Ovary (tissue), 3 donors: Measurements from ENCODE around the gene TNNT3.

Source experiments
- POLR2A ChIP-seq: fragments of 450-650 bp; IDR thresholded peaks from one replicate; pipeline ENCODE4 v1.6.1; 2017; ENCODE audit warnings: antibody characterized with exemption, mild to moderate bottlenecking, moderate library complexity
- TF ChIP-seq, protein P1 (sequence below), 3 donors: fragments of 450-650 bp in 2 of 3; fragments of 200-600 bp in 1 of 3; IDR thresholded peaks; one replicate each; pipeline versions ENCODE4 v1.5.1 to v1.8.0; 2016 to 2022; ENCODE audit warnings: antibody characterized with exemption in 3 of 3, mild to moderate bottlenecking in 1 of 3
- donor health status: DM: no; HTN: no; CAD: no.

DNA sequence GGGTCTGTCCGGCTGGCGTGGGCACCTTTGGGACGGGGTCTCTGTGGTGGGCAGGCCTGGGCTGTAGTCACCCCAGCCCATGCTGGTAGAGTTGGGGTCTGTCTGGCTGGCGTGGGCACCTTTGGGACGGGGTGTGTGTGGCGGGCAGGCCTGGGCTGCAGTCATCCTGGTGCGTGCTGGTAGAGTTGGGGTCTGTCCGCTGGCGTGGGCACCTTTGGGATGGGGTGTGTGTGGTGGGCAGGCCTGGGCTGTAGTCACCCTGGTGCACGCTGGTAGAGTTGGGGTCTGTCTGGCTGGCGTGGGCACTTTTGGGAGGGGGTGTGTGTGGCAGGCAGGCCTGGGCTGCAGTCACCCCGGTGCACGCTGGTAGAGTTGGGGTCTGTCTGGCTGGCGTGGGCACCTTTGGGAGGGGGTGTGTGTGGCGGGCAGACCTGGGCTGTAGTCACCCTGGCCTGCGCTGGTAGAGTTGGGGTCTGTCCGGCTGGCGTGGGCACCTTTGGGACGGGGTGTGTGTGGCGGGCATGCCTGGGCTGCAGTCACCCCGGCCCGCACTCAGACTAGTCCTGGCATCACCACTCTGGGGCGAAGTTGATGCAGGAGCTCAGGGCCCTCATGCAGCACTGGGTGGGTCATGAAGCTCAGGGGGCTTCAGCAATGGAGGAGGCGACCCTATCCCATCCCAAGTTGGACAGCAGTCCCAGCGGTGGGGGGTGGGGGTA, 47.1 kb upstream of the TNNT3 start:
- no peak for TF ChIP-seq POLR2A
- TF ChIP-seq, protein P1, sequence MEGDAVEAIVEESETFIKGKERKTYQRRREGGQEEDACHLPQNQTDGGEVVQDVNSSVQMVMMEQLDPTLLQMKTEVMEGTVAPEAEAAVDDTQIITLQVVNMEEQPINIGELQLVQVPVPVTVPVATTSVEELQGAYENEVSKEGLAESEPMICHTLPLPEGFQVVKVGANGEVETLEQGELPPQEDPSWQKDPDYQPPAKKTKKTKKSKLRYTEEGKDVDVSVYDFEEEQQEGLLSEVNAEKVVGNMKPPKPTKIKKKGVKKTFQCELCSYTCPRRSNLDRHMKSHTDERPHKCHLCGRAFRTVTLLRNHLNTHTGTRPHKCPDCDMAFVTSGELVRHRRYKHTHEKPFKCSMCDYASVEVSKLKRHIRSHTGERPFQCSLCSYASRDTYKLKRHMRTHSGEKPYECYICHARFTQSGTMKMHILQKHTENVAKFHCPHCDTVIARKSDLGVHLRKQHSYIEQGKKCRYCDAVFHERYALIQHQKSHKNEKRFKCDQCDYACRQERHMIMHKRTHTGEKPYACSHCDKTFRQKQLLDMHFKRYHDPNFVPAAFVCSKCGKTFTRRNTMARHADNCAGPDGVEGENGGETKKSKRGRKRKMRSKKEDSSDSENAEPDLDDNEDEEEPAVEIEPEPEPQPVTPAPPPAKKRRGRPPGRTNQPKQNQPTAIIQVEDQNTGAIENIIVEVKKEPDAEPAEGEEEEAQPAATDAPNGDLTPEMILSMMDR (IDR thresholded peaks at IDR 0.05): no peak
